OCI-LY3 (cell line): ENCODE results near the gene PPFIBP2.

ENCODE experiments used
- H2AFZ ChIP-seq: fragments of 200-600, 300-600 bp; shearing (Covaris generic); 2 replicates; pipeline ENCODE4 v1.6.0; 2014; ENCODE audit warnings: antibody characterized with exemption, low read depth, low read length
- H3K27ac ChIP-seq: fragments of 200-600, 300-600 bp; sonication (generic); 2 replicates; pipeline ENCODE4 v1.5.1; 2014; ENCODE audit warnings: mild to moderate bottlenecking, low read length, moderate library complexity, mixed read lengths
- H3K27me3 ChIP-seq: fragments of 200-600, 300-600 bp; sonication (generic); 2 replicates; pipeline ENCODE4 v1.6.1; 2014; ENCODE audit warnings: low read depth, low read length, mixed read lengths
- H3K36me3 ChIP-seq: fragments of 200-600, 300-600 bp; sonication (generic); replicated peaks from 2 replicates; pipeline ENCODE3; 2014; ENCODE audit warnings: low read depth, low read length, mixed read lengths
- H3K4me1 ChIP-seq: fragments of 300-600, 200-600 bp; sonication (generic); 2 replicates; pipeline ENCODE4 v1.6.1; 2014; ENCODE audit warnings: low read length, mixed read lengths
- H3K4me2 ChIP-seq: fragments of 200-600, 300-600 bp; sonication (generic); 2 replicates; pipeline ENCODE4 v1.6.1; 2014; ENCODE audit warnings: low read length, mixed read lengths
- H3K4me3 ChIP-seq: fragments of 300-600, 200-600 bp; sonication (generic); 2 replicates; pipeline ENCODE4 v1.5.1; 2014; ENCODE audit warnings: antibody characterized with exemption, mild to moderate bottlenecking, low read length, moderate library complexity
- H3K79me2 ChIP-seq: fragments of 300-600, 200-600 bp; shearing (Covaris generic); 2 replicates; pipeline ENCODE4 v1.6.1; 2014; ENCODE audit warnings: mild to moderate bottlenecking, low read length, mixed read lengths
- H3K9ac ChIP-seq: fragments of 300-600, 200-600 bp; shearing (Covaris generic); 2 replicates; pipeline ENCODE4 v1.6.0; 2014; ENCODE audit warnings: mild to moderate bottlenecking, low read length, moderate library complexity
- H3K9me3 ChIP-seq: fragments of 200-600, 300-600 bp; shearing (Covaris generic); 2 replicates; pipeline ENCODE4 v1.6.1; 2014; ENCODE audit warnings: low read length, mixed read lengths; ENCODE audit not compliant: insufficient read depth
- H4K20me1 ChIP-seq: fragments of 200-600, 300-600 bp; sonication (generic); 2 replicates; pipeline ENCODE4 v1.6.1; 2016; ENCODE audit warnings: low read length, mixed read lengths; ENCODE audit not compliant: insufficient read depth
- CTCF ChIP-seq: fragments of 200-600, 300-600 bp; sonication (generic); IDR thresholded peaks from 2 replicates; pipeline ENCODE4 v1.5.1; 2014; ENCODE audit warnings: antibody characterized with exemption, low read length, low read depth
- EZH2phosphoT487 ChIP-seq: fragments of 200-600 bp; shearing (Covaris generic); IDR thresholded peaks from 2 replicates; pipeline ENCODE4 v1.6.1; 2018; ENCODE audit warnings: antibody characterized with exemption, mixed run types, low read depth

PPFIBP2 gene

GRCh38 chr11:7585816-7586215, 72.0 kb downstream of the PPFIBP2 start:
- Histone ChIP-seq H3K27me3 (no peaks in the 10 kb centered on the region), H3K9me3 (no peaks in the 10 kb centered on the region)

GRCh38 chr11:7586376-7586775, 72.6 kb downstream of the PPFIBP2 start:
- H3K9me3 ChIP-seq = no peaks in the 10 kb centered on the region
- no peak overlapping the region for H3K4me3 ChIP-seq
- H3K79me2 ChIP-seq = peaks cover 9% of the 10 kb centered on the region
- no peak overlapping the region for H3K27ac ChIP-seq
- no peaks in the 10 kb centered on the region for H3K27me3 ChIP-seq
- no peak overlapping the region for H2AFZ ChIP-seq
- H4K20me1 ChIP-seq = peaks cover 43% of the 10 kb centered on the region
- no peak overlapping the region for H3K9ac ChIP-seq
- H3K4me1 ChIP-seq = peaks cover 7% of the 10 kb centered on the region; the same call in 1 of the 2 replicates
- no peak overlapping the region for H3K4me2 ChIP-seq
- TF ChIP-seq EZH2phosphoT487 (no peak), CTCF (no peak)
- H3K36me3 ChIP-seq = peaks cover 40% of the 10 kb centered on the region

More at GRCh38 chr11:7585816-7586215, 72.0 kb downstream of the PPFIBP2 start:
- H2AFZ ChIP-seq = no peak overlapping the region
- peaks cover 39% of the 10 kb centered on the region for H3K36me3 ChIP-seq
- no peak overlapping the region for H3K4me2 ChIP-seq
- H3K27ac ChIP-seq = no peak overlapping the region
- TF ChIP-seq CTCF (no peak), EZH2phosphoT487 (no peak)
- H3K4me3 ChIP-seq = no peak overlapping the region
- peaks cover 9% of the 10 kb centered on the region for H3K79me2 ChIP-seq
- peaks cover 47% of the 10 kb centered on the region for H4K20me1 ChIP-seq
- H3K9ac ChIP-seq = no peak overlapping the region
- peaks cover 7% of the 10 kb centered on the region; the same call in 1 of the 2 replicates for H3K4me1 ChIP-seq

GRCh38 chr11:7587712-7588111, 73.9 kb downstream of the PPFIBP2 start:
- no peak overlapping the region for H2AFZ ChIP-seq
- peaks cover 18% of the 10 kb centered on the region for H3K4me1 ChIP-seq
- H3K79me2 ChIP-seq = peaks cover 9% of the 10 kb centered on the region
- no peak overlapping the region for H3K9ac ChIP-seq
- H4K20me1 ChIP-seq = peaks cover 45% of the 10 kb centered on the region
- no peak overlapping the region for H3K27ac ChIP-seq
- H3K36me3 ChIP-seq = peaks cover 43% of the 10 kb centered on the region
- H3K27me3 ChIP-seq = no peaks in the 10 kb centered on the region
- H3K4me3 ChIP-seq = no peak overlapping the region
- no peaks in the 10 kb centered on the region for H3K9me3 ChIP-seq
- no peak overlapping the region for H3K4me2 ChIP-seq
- TF ChIP-seq CTCF (no peak), EZH2phosphoT487 (no peak)

GRCh38 chr11:7589861-7590260, 76.1 kb downstream of the PPFIBP2 start:
- H2AFZ ChIP-seq = no peak overlapping the region

More at GRCh38 chr11:7589861-7590260, 76.1 kb downstream of the PPFIBP2 start:
- Histone ChIP-seq H3K27ac (no peak overlapping the region), H3K79me2 (peaks cover 8% of the 10 kb centered on the region), H3K4me2 (no peak overlapping the region), H3K4me1 (peaks cover 19% of the 10 kb centered on the region), H3K4me3 (no peak overlapping the region), H3K9me3 (no peaks in the 10 kb centered on the region), H3K9ac (no peak overlapping the region), H4K20me1 (peaks cover 30% of the 10 kb centered on the region), H3K36me3 (peaks cover 43% of the 10 kb centered on the region), H3K27me3 (no peaks in the 10 kb centered on the region)
- TF ChIP-seq EZH2phosphoT487 (no peak), CTCF (no peak)
